Testis (tissue), 2 donors: ENCODE measurements around the gene TMEM229B.

Experiments used
- POLR2A ChIP-seq: fragments of 450-650 bp; IDR thresholded peaks from one replicate; pipeline ENCODE4 v1.6.1; 2017; ENCODE audit warnings: antibody characterized with exemption, mild to moderate bottlenecking, moderate library complexity
- TF ChIP-seq, protein P1 (sequence below), 3 experiments: fragments of 450-650 bp in 2 of 3; fragments of 200-600 bp in 1 of 3; sonication (generic) in 1 of 3; IDR thresholded peaks; one replicate each; pipeline ENCODE4 v1.5.1; 2016 to 2019; ENCODE audit warnings: antibody characterized with exemption in 3 of 3, mild to moderate bottlenecking in 2 of 3, moderate library complexity in 1 of 3

DNA sequence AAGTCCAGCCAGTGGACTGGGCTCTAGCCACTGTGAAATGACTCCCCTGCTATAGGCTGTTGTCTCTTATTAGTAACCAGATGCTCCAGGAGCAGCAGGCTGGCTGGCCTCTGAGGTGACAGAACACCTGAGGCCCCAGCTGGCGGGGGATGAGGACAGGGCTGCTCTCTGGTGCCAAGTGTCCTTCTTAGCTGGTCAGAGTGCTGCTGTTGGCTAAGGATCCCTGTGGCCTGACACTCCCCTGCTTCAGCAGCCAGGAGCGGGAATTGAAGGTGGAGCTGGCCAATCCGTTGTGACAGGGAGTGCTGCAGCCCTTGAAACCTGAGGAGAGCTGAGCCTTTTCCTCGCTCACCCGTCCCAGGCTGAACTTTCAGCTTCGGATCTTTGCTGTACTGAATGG lies 30.7 kb downstream of the TMEM229B start:
- no peak for TF ChIP-seq POLR2A
- TF ChIP-seq, protein P1, sequence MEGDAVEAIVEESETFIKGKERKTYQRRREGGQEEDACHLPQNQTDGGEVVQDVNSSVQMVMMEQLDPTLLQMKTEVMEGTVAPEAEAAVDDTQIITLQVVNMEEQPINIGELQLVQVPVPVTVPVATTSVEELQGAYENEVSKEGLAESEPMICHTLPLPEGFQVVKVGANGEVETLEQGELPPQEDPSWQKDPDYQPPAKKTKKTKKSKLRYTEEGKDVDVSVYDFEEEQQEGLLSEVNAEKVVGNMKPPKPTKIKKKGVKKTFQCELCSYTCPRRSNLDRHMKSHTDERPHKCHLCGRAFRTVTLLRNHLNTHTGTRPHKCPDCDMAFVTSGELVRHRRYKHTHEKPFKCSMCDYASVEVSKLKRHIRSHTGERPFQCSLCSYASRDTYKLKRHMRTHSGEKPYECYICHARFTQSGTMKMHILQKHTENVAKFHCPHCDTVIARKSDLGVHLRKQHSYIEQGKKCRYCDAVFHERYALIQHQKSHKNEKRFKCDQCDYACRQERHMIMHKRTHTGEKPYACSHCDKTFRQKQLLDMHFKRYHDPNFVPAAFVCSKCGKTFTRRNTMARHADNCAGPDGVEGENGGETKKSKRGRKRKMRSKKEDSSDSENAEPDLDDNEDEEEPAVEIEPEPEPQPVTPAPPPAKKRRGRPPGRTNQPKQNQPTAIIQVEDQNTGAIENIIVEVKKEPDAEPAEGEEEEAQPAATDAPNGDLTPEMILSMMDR (IDR thresholded peaks at IDR 0.05) = no peak
